Measurements from ENCODE around the gene WSCD1. TPM values are rescaled to one million over a fixed set of nuclear protein-coding genes. Genes with fewer than 3 reads are reported as not detected.

WSCD1 gene
- total RNA-seq, 1 donor from 2014 or later = 16.1 TPM

- no peaks in the 10 kb centered on the region for H3K36me3 Mint-ChIP-seq
- H3K27ac Mint-ChIP-seq = no peak overlapping the region
- DNase-seq (ENCODE audit: extremely low spot score, unreplicated experiment) = no peak
- TF ChIP-seq CTCF (conservative IDR thresholded peaks at IDR 0.05) = no peak
- H3K9me3 Mint-ChIP-seq = no peaks in the 10 kb centered on the region
- H3K4me3 Mint-ChIP-seq = no peak overlapping the region
- H3K4me1 Mint-ChIP-seq (ENCODE audit: unreplicated experiment) = peaks cover 16% of the 10 kb centered on the region
- peaks cover 52% of the 10 kb centered on the region for H3K27me3 Mint-ChIP-seq
Measured at GRCh38 chr17:6059406-6059805, 10.8 kb upstream of the WSCD1 start.

DNA sequence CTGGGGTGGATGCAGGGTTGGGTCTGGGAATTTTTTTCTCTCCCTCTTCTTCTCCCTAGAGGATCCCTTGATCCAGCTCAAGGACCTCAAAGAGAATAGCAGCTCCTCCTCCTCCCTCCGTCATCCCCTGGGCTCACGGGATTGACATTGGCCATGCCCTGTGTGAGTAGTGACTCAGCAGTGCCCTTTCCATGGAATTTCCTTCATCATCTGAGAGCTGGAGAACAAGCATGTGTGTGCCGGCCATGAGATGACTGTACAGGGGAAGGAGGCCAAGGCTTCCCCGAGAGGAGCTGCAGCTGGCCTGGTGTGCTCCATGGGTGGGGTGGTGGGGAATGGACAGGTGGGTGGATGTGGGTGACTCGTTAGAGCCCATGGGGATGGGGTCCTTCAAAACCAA lies 8.9 kb upstream of the WSCD1 start:
- Mint-ChIP-seq H3K27ac (no peak overlapping the region), H3K27me3 (peaks cover 59% of the 10 kb centered on the region), H3K36me3 (no peaks in the 10 kb centered on the region), H3K4me1 (ENCODE audit: unreplicated experiment) (peaks cover 9% of the 10 kb centered on the region), H3K9me3 (no peaks in the 10 kb centered on the region), H3K4me3 (no peak overlapping the region)
- no peak for DNase-seq (ENCODE audit: extremely low spot score, unreplicated experiment)
- TF ChIP-seq CTCF (conservative IDR thresholded peaks at IDR 0.05) = no peak

DNA sequence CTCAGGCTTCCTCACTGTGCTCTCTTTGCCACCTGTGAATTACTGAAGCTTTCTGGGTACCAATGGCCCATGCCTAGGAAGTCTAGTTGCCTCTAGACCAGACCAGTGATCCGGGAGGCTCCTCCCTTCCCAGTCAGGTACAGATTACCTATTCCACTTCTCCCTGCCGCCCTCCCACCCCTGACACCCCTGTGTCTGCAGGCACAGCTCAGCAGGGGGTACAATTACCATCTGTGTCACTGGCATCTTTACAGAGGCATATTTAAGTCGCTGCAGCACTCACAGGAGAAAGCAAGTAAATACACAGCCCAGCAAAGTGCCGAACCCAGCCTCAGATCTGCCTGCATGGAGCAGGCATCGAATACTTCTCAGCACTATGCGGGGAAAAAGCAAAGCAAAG lies 5.3 kb upstream of the WSCD1 start:
- no peak overlapping the region for H3K4me3 Mint-ChIP-seq
- H3K4me1 Mint-ChIP-seq (ENCODE audit: unreplicated experiment) = peaks cover 12% of the 10 kb centered on the region
- no peaks in the 10 kb centered on the region for H3K36me3 Mint-ChIP-seq
- H3K9me3 Mint-ChIP-seq = no peaks in the 10 kb centered on the region
- TF ChIP-seq CTCF (conservative IDR thresholded peaks at IDR 0.05) = no peak
- H3K27ac Mint-ChIP-seq = no peak overlapping the region
- H3K27me3 Mint-ChIP-seq = peaks cover 78% of the 10 kb centered on the region
- DNase-seq (ENCODE audit: extremely low spot score, unreplicated experiment) = no peak

- Mint-ChIP-seq H3K27me3 (peaks cover 75% of the 10 kb centered on the region), H3K36me3 (no peaks in the 10 kb centered on the region)
- TF ChIP-seq CTCF (conservative IDR thresholded peaks at IDR 0.05) = no peak
Measured at GRCh38 chr17:6065351-6065750, 4.8 kb upstream of the WSCD1 start.

GRCh38 chr17:6066183-6066948 lies 3.8 kb upstream of the WSCD1 start:
- DNase-seq (ENCODE audit: extremely low spot score, unreplicated experiment) = no peak
- Mint-ChIP-seq H3K27ac (no peak overlapping the region), H3K9me3 (no peaks in the 10 kb centered on the region), H3K4me3 (no peak overlapping the region), H3K27me3 (peaks cover 76% of the 10 kb centered on the region), H3K36me3 (no peaks in the 10 kb centered on the region), H3K4me1 (ENCODE audit: unreplicated experiment) (peaks cover 12% of the 10 kb centered on the region)
- no peak for TF ChIP-seq CTCF (conservative IDR thresholded peaks at IDR 0.05)

More at GRCh38 chr17:6065351-6065750, 4.8 kb upstream of the WSCD1 start:
- DNase-seq (ENCODE audit: extremely low spot score, unreplicated experiment) = no peak
- Mint-ChIP-seq H3K4me3 (no peak overlapping the region), H3K27ac (no peak overlapping the region), H3K9me3 (no peaks in the 10 kb centered on the region), H3K4me1 (ENCODE audit: unreplicated experiment) (peaks cover 12% of the 10 kb centered on the region)

Measured in type B pancreatic cell (in vitro differentiated cells).